GM18907 (cell line): Measurements from ENCODE around the gene SNAPC4.

Experiments
- ATAC-seq: cut with Tn5 transposase; IDR thresholded peaks from one replicate; pipeline ENCODE4 v1.9.1; 2021; ENCODE audit warnings: mild to moderate bottlenecking, moderate library complexity; ENCODE audit not compliant: unreplicated experiment

Gene SNAPC4

GRCh38 chr9:136372561-136373299 lies 27.2 kb downstream of the SNAPC4 start:
- no peak for ATAC-seq

DNA sequence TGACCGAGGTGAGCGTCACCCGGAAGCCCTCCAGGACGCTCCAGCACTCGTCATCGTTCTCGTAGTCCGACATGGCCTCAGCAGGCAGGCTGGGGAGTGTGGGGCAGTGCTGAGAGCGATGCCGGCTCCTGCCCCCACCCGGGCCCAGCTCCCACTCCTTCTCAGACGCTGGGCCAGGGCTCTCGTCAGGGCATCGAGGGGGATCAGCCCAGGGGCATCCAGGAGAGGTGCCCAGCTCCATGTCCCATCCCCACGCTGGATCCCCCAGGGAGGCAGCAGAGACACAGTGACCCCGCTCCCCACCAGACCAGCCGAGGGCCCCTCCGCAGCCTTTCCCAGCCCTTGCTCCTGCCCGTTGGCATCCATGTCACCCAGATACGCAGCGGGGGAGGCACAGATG lies 28.0 kb downstream of the SNAPC4 start:
- ATAC-seq, result no peak

DNA sequence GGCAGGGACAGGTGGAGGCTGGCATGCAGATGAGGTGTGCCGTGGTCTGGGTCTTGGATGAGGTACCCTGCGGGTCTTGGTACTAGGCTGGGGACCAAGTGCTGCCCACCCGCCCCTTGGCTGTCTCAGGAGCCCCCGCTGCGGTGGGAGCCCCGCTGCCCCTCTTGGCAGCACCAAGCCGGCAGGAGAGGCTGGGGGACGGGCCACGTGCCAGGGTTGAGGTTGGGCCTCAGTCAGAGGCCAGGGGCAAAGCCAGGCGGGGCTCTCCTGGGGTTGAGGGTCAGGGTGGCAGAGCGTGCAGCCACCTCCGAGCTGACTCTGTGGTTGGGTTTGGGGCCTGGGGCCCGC lies 28.5 kb downstream of the SNAPC4 start:
- ATAC-seq, result no peak

DNA sequence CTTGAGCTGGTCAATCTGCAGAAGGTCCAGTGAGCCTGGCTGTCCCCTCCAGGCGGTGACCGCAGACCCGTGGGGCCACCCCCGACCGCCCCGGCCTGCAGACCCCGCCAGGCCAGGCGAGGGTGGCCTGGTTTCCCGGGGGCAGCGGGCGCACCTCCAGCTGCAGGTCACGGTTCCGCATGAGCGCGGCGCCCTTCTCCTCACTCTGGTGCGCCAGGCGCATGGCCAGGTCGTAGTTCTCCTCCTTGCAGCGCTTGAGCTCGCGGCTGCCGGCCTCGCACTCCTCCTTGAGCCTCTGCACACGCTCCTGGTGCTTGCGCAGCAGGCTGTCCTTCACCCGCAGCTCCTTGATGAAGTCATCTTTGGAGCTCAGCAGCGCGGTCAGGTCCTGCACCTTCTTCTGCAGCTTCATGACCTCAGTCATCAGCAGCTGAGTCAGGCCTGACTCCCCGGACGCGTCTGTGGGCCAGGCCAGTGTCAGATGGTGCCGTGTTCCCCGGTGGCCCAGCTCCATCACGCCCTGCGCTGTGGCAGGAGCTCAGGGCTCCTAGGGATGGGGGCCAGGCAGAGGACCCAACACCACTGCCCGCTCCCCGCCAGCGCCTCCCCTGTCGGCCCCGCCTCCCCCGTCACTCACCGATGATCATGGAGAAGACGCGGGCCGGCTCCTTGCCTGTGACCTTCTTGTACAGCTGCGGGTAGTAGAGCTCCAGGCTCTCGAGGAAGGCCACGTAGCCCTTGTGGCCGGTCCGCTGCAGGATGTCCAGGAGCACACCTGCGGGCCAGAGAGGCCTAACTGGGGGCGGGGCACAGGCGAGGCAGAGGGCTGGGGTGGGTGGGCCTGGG lies 29.1 kb downstream of the SNAPC4 start:
- ATAC-seq, result no peak

DNA sequence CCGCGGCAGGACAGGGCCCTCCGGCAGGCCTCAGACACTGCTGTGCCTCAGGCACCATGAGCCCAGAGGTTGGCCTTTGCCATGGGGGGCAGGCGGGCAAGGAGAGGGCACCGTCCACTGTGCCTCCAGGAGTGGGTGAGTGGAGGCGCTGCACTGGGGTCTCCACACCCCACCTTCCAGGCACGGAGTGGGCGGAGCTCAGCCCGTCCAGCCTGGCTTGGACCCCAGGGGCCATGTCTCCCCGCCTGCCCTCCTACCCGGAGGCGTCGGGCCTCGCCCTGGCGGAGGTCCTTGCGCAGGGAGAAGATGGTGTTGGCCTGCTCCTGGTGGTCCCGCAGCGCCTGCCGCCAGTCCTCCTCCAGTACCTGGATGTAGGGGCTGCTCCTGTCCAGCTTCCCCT lies 29.9 kb downstream of the SNAPC4 start:
- ATAC-seq, result no peak

GRCh38 chr9:136368190-136368589 lies 31.8 kb downstream of the SNAPC4 start:
- ATAC-seq, result no peak

DNA sequence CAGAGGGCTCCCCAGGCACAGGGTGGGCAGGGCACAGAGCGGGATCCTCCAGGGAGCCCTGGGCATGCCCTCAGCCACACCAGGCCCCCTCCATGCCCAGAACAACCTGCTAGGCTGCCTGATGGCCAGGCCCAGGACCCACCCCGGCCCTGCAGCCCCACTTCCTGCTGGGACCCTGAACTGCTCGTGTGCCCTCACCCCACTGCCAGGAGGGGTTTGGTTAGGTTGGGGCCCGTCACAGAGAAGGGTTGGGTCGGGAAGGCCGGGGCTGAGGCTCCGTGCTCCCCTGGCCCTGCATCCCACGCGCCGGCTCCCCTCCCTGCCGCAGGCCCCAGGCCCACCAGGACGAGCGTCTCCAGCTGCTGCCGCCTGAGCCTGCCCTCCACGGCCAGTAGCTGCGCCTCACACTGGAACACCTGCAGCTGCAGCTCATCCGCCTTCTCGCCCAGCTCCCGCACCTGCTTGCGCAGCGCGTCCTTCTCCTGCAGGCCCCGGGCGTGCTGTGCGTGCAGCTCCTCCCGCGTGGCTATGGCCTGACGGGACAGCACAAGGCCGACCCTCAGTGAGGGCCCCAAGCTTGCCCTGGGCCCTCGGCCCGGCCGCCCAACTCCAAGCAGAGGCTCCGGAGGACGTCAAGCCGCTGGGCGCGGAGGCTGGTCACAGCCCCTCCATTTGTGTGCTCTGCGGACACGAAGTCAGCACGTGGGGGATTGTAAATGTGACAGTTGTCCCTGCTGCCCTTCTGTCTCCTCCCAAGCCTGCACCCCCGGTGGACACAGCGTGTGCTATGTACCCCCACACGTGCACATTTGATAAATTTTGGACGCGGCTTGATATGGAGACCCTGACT lies 32.4 kb downstream of the SNAPC4 start:
- no peak for ATAC-seq

DNA sequence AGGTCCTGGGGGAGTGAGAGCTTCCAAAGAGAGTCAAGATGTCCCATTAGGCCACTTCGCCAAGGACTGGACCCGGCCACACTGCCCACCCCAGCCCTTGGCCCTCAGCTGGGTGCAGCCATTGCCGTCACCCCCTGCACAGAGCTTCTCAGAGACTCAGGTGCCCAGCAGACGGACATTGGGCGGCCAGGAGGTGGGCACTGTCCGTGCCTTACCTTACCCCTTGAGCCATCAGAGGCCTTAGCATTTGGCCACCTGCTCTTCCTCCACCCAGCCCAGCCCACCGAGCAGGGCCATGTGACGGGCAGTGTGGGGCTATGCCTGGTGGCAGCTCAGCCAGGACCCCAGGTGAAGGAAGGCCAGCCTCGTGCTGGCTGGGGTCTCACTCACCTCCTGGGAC lies 33.1 kb downstream of the SNAPC4 start:
- no peak for ATAC-seq

GRCh38 chr9:136365775-136366222 lies 34.2 kb downstream of the SNAPC4 start:
- ATAC-seq, result no peak

DNA sequence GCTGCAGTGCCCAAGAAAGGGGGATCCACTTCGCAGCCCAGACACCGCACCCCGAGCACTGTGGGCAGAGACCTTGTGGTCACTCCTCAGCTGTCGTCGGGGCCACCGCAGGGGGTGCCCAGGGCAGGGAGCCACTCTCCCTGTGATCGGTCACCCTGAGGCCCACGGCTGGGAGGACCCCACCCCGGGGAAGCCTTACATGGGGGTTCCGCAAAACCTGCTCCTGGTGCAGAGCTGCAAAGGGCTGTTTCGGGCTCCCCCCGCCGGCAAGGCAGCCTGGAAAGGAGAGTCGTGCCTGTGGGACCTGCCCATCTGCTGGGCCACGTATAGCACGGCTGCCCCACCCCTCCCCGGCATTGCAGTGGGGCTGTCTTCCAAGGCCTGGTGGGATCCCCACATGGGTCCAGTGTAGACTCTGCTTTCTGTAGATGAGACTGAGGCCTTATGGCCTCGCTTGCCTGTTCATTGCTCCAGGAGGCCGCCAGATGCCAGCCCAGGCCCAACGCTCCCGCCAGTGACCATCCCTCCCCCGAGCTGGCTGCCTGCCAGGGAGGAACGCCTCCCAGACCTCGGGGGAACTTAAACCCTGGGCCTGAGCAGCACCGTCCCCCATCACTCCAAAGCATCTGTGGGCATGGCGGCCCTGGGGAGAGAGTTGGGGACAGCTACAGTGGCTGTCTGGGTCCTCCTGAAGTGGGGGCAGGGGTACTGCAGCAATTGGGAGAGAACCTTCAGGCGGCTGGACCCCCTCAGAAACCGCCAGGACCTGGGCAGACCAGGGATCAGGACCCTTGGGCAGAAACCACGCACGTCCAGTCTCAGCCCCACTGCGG lies 34.8 kb downstream of the SNAPC4 start:
- ATAC-seq, result no peak

DNA sequence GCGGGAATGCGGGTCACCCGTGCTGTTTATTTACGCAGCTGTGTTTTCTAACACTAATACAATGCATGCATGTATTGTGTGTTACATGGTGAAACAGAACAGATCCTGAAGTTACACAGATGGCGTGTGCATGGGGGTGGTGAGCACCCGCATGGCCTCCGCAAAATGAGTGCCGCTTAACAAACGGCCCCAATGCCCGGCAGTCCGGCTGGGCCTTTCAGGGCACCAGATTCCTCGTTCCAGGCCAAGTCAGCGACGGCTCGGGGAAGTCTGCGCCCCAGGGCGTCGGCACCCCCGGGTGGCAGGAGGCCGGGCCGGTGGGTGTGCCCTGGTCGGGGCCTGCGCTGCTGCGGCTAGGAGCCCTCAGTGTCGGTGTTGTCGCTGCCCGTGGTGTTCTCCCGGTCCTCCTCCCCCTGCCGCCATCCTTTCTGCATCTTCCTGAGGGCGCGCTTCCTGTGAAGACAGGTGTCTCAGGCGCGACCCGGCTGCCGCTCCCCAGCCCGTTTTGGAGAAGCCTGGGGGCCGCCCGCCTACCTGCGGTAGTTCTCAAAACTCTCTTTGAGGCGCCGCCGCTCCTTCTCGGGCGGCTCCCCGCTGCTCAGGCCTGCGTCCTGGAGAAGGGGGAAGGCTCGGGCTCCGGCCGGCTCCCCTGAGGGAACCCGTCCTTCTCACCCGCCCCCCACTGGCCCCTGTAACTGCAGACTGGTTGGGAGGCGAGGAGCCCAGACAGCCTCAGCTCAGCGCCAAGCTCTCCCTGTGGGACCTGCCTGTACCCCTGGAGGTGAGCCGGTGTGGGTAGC lies 35.8 kb downstream of the SNAPC4 start:
- no peak for ATAC-seq

GRCh38 chr9:136363106-136363948 lies 36.6 kb downstream of the SNAPC4 start, which contains the start of gene DNLZ:
Gene DNLZ, minus strand, starts transcription at chr9:136363744. Its CDS starts 30 bp downstream, at chr9:136363714.
- peak; percentile 79 for ATAC-seq

- ATAC-seq, result no peak
These were observed 37.6 kb downstream of the SNAPC4 start for GRCh38 chr9:136362450-136362784.

GRCh38 chr9:136361754-136362449 lies 38.1 kb downstream of the SNAPC4 start:
- ATAC-seq, result no peak

DNA sequence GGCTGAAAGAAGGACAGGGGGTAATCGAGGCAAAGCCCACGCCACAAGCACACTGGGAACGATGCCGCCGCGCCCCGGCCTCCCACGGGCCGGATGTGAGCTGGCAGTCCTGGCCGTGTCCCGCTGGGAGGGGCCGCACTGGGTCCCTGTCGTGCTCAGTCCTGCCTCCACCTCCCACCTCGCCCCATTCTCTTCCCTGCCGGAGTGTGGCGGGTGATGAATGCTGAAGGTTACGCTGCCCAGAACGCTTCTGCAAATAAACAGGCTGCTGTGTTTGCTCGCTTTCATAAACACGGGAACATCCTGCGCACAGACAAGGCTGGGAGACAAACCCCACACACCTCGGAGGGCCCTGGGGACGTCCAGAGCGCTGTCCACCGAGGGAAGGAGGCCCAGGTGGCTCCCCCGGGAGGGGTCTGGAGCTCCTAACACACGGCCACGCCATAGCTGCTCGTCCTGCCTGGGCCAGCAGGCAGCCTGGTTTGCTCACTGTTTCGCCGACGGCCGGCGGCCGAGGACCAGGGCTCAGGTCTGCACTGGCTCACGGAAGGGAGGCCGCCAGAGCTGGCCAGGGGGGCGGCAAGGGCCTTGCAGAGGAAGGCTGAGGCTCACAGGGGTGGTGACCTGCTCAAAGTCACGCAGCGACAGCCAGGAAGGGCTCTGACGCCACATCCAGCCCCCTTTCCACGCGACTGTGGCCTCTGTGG lies 38.8 kb downstream of the SNAPC4 start:
- ATAC-seq, result no peak

- no peak for ATAC-seq
These were observed 39.9 kb downstream of the SNAPC4 start for GRCh38 chr9:136359774-136360718.
